ENCODE data around the gene PUM2. TPM values are rescaled to one million over a fixed set of nuclear protein-coding genes. Genes with fewer than 3 reads are reported as not detected.
"Not testable (repeated sequence)": the region's sequence is repeated elsewhere in the genome, so short reads cannot be mapped to it uniquely, and the experiment has no call there.

PUM2 gene
- total RNA-seq, 1 experiment from 2014 or later = 104 TPM

DNA sequence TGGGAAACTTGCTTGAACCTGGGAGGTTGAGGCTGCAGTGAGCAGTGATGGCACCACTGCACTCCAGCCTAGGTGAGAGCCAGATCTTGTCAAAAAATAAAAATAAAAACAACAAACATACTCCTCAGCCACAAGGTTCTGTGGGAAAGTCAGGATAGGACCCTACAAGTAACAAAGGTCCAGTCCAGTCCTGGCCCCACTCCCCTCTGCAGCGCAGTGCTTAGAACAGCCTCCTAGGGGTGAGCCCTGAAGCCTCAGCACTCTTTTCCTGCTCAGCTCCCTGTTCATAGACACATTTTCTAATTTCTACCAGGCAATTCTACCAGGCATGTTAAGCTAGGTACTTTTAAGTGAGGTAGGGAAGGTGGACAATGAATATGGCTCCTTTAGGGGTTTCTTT lies 103.6 kb downstream of the PUM2 start:
- Mint-ChIP-seq H3K9me3 (no peaks in the 10 kb centered on the region), H3K4me1 (peaks cover 8% of the 10 kb centered on the region), H3K4me3 (no peak overlapping the region), H3K36me3 (peaks cover 33% of the 10 kb centered on the region), H3K27ac (peak overlapping the region; percentile 63; the same call in 1 of the 2 replicates), H3K27me3 (ENCODE audit: low read depth) (no peaks in the 10 kb centered on the region)
- DNase-seq (ENCODE audit: low spot score) = no peak
- POLR2A ChIA-PET = no interaction called here
- CTCF ChIA-PET = interaction anchor here (1.0 to 1.2 kb wide), 2 partner anchors 22 to 291 kb away, joined by 3 to 5 read pairs; partner anchors contain the start of gene SDC1
- TF ChIP-seq STAT6 (CRISPR knock-in tag; conservative IDR thresholded peaks at IDR 0.05; ENCODE audit: low read depth) = no peak
- ATAC-seq = no peak

DNA sequence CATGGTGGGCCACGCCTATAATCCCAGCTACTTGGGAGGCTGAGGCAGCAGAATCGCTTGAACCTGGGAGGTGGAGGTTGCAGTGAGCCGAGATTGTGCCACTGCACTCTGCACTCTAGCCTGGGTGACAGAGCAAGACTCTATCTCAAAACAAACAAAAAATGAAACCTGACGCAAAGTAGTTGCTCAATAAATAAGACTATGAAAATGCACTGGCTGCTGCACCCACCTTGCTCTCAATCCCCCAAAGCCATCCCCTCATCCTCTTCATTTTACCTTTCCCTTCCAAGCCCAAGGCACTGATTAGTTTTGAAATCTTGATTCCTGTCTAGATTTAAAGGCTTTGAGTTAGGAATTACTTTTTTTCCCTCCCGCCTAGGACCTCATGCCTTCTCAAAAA lies 107.0 kb downstream of the PUM2 start:
- DNase-seq (ENCODE audit: low spot score); H3K36me3 Mint-ChIP-seq; H3K4me3 Mint-ChIP-seq; H3K9me3 Mint-ChIP-seq; H3K27ac Mint-ChIP-seq; H3K27me3 Mint-ChIP-seq (ENCODE audit: low read depth); POLR2A ChIA-PET; ATAC-seq: not testable (repeated sequence)
- 0 out of 2 replicates have a peak, but pooled peaks have one; percentile 28 for TF ChIP-seq GABPB1 (CRISPR knock-in tag; IDR thresholded peaks at IDR 0.05)
- H3K4me1 Mint-ChIP-seq = peaks cover 14% of the 10 kb centered on the region
- CTCF ChIA-PET = interaction anchor here (1.4 to 3.7 kb wide), 4 partner anchors 11 to 108 kb away, joined by 3 to 48 read pairs (median 28); partner anchors contain the start of gene SDC1

DNA sequence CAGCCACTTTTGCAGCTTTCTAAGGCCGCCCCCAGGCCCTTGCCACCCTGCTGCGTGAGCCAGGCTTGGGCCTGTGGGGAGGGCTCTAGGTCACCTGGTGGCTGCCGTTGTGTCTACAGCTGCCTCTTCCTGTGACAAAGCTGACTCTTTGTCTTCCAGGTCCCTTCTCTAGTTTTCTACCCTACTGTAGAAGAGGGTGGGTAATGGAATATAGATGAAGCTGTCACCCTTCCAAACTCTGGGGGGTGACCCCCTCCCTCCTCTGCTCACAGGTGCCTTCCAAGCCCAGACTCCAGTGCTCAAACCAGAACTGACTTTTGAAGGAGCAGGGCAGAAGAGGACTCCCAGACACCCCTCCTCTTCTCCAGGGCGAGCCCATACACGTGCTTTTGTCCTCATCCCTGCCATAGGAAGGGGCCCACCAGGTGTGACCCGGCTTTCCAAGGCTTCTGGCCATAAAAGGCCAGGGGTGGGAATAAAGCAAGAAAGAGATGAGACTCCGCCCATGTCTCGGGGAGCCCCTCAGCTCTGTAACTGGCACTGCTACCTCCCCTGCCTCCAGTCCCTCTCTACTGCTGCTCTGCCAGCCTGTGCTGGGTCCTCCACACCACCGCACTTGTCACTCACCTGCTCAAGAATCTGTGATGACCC lies 107.8 kb downstream of the PUM2 start:
- DNase-seq (ENCODE audit: low spot score) = peak; percentile 40
- ATAC-seq = peak; percentile 73
- H3K36me3 Mint-ChIP-seq = no peaks in the 10 kb centered on the region; the same call in 1 of the 2 replicates
- TF ChIP-seq ZNF317 (CRISPR knock-in tag; IDR thresholded peaks at IDR 0.05; ENCODE audit: borderline replicate concordance, low read depth) (no peak), MXD4 (CRISPR knock-in tag; IDR thresholded peaks at IDR 0.05; ENCODE audit: borderline replicate concordance) (no peak), CREM (CRISPR knock-in tag; IDR thresholded peaks at IDR 0.05) (0 out of 2 replicates have a peak, but pooled peaks have one; percentile 17)
- TF ChIP-seq, protein P1, sequence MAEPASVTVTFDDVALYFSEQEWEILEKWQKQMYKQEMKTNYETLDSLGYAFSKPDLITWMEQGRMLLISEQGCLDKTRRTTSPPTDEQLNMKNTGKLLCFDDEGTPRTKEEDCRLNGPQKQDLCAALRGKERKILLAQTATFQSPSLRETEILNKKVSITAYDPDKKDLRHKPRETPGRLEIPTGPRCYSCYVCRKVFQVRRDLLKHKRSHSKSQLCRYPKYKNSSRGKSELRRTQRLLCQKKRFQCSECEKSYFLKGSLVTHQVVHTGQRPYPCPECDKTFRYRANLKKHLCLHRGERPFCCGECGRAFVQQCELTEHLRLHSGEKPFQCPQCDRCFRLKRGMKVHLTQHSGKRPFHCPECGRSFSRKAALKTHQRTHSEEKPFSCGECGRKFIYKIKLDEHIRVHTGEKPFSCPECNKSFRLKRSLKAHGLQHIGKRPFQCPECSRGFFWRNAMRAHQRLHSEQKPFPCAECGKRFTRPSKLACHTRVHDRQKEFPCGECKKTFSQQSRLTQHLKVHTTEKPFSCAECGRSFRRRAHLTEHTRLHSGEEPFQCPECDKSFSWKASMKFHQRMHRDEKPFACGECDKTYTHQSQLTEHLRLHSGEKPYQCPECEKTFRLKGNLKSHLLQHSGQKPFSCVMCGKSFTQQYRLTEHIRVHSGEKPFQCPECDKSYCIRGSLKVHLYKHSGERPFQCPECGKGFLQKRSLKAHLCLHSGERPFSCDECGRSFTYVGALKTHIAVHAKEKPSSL (CRISPR knock-in tag; conservative IDR thresholded peaks at IDR 0.05) = 0 out of 2 replicates have a peak, but pooled peaks have one; percentile 16
- H3K4me3 Mint-ChIP-seq = no peak overlapping the region
- no peak overlapping the region for H3K27ac Mint-ChIP-seq
- peaks cover 14% of the 10 kb centered on the region for H3K4me1 Mint-ChIP-seq
- ChIA-PET CTCF (interaction anchor here (0.6 to 3.7 kb wide), 36 partner anchors 10 to 393 kb away, joined by 3 to 48 read pairs (median 4); partner anchors contain the start of genes LAPTM4A and SDC1), POLR2A (interaction anchor here (1.0 kb wide), 1 partner anchor 17 kb away, joined by 4 read pairs; the partner anchor contains the start of gene SDC1)
- no peaks in the 10 kb centered on the region; the same call in 1 of the 2 replicates for H3K27me3 Mint-ChIP-seq (ENCODE audit: low read depth)
- H3K9me3 Mint-ChIP-seq = peaks cover 9% of the 10 kb centered on the region

- ATAC-seq = peak; percentile 69
- POLR2A ChIA-PET = interaction anchor here (1.0 kb wide), 1 partner anchor 17 kb away, joined by 4 read pairs; the partner anchor contains the start of gene SDC1
- CTCF ChIA-PET = interaction anchor here (0.6 to 3.7 kb wide), 40 partner anchors 9 to 815 kb away, joined by 3 to 48 read pairs (median 4); partner anchors contain the start of genes LAPTM4A and SDC1
- peak; percentile 74 for DNase-seq (ENCODE audit: low spot score)
- no peaks in the 10 kb centered on the region for H3K36me3 Mint-ChIP-seq
- H3K4me1 Mint-ChIP-seq = peaks cover 14% of the 10 kb centered on the region
- H3K27me3 Mint-ChIP-seq (ENCODE audit: low read depth) = no peaks in the 10 kb centered on the region; the same call in 1 of the 2 replicates
- H3K4me3 Mint-ChIP-seq = peak overlapping the region; percentile 31
- no peak overlapping the region for H3K27ac Mint-ChIP-seq
- peaks cover 9% of the 10 kb centered on the region for H3K9me3 Mint-ChIP-seq
- TF ChIP-seq EMX1 (CRISPR knock-in tag; IDR thresholded peaks at IDR 0.05) = no peak
- TF ChIP-seq, protein P2, sequence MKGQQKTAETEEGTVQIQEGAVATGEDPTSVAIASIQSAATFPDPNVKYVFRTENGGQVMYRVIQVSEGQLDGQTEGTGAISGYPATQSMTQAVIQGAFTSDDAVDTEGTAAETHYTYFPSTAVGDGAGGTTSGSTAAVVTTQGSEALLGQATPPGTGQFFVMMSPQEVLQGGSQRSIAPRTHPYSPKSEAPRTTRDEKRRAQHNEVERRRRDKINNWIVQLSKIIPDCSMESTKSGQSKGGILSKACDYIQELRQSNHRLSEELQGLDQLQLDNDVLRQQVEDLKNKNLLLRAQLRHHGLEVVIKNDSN (CRISPR knock-in tag; IDR thresholded peaks at IDR 0.05) = peak; percentile 50; the same call in 1 of the 2 replicates
- TF ChIP-seq TEAD4 (CRISPR knock-in tag; IDR thresholded peaks at IDR 0.05) = no peak
- TF ChIP-seq, protein P3, sequence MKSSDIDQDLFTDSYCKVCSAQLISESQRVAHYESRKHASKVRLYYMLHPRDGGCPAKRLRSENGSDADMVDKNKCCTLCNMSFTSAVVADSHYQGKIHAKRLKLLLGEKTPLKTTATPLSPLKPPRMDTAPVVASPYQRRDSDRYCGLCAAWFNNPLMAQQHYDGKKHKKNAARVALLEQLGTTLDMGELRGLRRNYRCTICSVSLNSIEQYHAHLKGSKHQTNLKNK (CRISPR knock-in tag; IDR thresholded peaks at IDR 0.05) = no peak
- TF ChIP-seq, protein P4, sequence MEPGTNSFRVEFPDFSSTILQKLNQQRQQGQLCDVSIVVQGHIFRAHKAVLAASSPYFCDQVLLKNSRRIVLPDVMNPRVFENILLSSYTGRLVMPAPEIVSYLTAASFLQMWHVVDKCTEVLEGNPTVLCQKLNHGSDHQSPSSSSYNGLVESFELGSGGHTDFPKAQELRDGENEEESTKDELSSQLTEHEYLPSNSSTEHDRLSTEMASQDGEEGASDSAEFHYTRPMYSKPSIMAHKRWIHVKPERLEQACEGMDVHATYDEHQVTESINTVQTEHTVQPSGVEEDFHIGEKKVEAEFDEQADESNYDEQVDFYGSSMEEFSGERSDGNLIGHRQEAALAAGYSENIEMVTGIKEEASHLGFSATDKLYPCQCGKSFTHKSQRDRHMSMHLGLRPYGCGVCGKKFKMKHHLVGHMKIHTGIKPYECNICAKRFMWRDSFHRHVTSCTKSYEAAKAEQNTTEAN (CRISPR knock-in tag; IDR thresholded peaks at IDR 0.05) = no peak
- TF ChIP-seq, protein P5, sequence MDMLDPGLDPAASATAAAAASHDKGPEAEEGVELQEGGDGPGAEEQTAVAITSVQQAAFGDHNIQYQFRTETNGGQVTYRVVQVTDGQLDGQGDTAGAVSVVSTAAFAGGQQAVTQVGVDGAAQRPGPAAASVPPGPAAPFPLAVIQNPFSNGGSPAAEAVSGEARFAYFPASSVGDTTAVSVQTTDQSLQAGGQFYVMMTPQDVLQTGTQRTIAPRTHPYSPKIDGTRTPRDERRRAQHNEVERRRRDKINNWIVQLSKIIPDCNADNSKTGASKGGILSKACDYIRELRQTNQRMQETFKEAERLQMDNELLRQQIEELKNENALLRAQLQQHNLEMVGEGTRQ (CRISPR knock-in tag; IDR thresholded peaks at IDR 0.05) = peak; percentile 62
- TF ChIP-seq, protein P6, sequence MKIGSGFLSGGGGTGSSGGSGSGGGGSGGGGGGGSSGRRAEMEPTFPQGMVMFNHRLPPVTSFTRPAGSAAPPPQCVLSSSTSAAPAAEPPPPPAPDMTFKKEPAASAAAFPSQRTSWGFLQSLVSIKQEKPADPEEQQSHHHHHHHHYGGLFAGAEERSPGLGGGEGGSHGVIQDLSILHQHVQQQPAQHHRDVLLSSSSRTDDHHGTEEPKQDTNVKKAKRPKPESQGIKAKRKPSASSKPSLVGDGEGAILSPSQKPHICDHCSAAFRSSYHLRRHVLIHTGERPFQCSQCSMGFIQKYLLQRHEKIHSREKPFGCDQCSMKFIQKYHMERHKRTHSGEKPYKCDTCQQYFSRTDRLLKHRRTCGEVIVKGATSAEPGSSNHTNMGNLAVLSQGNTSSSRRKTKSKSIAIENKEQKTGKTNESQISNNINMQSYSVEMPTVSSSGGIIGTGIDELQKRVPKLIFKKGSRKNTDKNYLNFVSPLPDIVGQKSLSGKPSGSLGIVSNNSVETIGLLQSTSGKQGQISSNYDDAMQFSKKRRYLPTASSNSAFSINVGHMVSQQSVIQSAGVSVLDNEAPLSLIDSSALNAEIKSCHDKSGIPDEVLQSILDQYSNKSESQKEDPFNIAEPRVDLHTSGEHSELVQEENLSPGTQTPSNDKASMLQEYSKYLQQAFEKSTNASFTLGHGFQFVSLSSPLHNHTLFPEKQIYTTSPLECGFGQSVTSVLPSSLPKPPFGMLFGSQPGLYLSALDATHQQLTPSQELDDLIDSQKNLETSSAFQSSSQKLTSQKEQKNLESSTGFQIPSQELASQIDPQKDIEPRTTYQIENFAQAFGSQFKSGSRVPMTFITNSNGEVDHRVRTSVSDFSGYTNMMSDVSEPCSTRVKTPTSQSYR (CRISPR knock-in tag; IDR thresholded peaks at IDR 0.05) = no peak
These were observed 108.5 kb downstream of the PUM2 start for GRCh38 chr2:20241973-20242726.
